ENCODE measurements around the gene MIEF1.
A peak's percentile ranks its signal among the peaks of the same experiment; 100 is the strongest.

MIEF1 gene

GRCh38 chr22:39502109-39502788 lies at the start of gene MIEF1:
Gene MIEF1, plus strand, starts transcription at chr22:39502290. Its CDS starts 9,005 bp downstream, at chr22:39511295.
- peak; percentile 96 to 97 for DNase-seq

GRCh38 chr22:39452740-39453040 lies 49.4 kb upstream of the MIEF1 start:
- DNase-seq: no peak

- DNase-seq: no peak
These were observed 48.2 kb upstream of the MIEF1 start for GRCh38 chr22:39453765-39454378.

GRCh38 chr22:39454385-39454871 lies 47.7 kb upstream of the MIEF1 start:
- DNase-seq: no peak

GRCh38 chr22:39456522-39457197 lies 45.4 kb upstream of the MIEF1 start, which contains the start of gene MGAT3:
Gene MGAT3, plus strand, starts transcription at chr22:39457012. Its CDS starts 30,336 bp downstream, at chr22:39487348.
- DNase-seq: peak in 1 of 2 experiments; percentile 29

- no peak for DNase-seq
These were observed 44.9 kb upstream of the MIEF1 start for GRCh38 chr22:39457198-39457555.

GRCh38 chr22:39457556-39458443 lies 44.3 kb upstream of the MIEF1 start:
- DNase-seq: peak in 1 of 2 experiments; percentile 26

GRCh38 chr22:39458444-39459083 lies 43.5 kb upstream of the MIEF1 start:
- DNase-seq: no peak

- DNase-seq: no peak
These were observed 42.4 kb upstream of the MIEF1 start for GRCh38 chr22:39459681-39460080.

- DNase-seq: no peak
These were observed 39.5 kb upstream of the MIEF1 start for GRCh38 chr22:39462443-39463221.

- no peak for DNase-seq
These were observed 38.8 kb upstream of the MIEF1 start for GRCh38 chr22:39463277-39463676.

GRCh38 chr22:39463931-39464390 lies 38.1 kb upstream of the MIEF1 start:
- DNase-seq: no peak

GRCh38 chr22:39466228-39467006 lies 35.7 kb upstream of the MIEF1 start:
- no peak for DNase-seq

GRCh38 chr22:39467390-39467895 lies 34.6 kb upstream of the MIEF1 start:
- DNase-seq: no peak

GRCh38 chr22:39468487-39469325 lies 33.4 kb upstream of the MIEF1 start:
- no peak for DNase-seq

- DNase-seq: no peak
These were observed 32.8 kb upstream of the MIEF1 start for GRCh38 chr22:39469326-39469680.

- DNase-seq: no peak
These were observed 32.2 kb upstream of the MIEF1 start for GRCh38 chr22:39469681-39470450.

- no peak for DNase-seq
These were observed 31.4 kb upstream of the MIEF1 start for GRCh38 chr22:39470451-39471291.
